ENCODE measurements around the gene RTL1. TPM values are rescaled to one million over a fixed set of nuclear protein-coding genes. Genes with fewer than 3 reads are reported as not detected.

RTL1 gene
- total and polyA plus RNA-seq, 2 of the 13 experiments (the other 11 are each of a cell fraction or from before 2014, with no cell fraction given), result not detected

- Histone ChIP-seq H3K4me3 (replicated peaks in 1 of 3; ENCODE audit: insufficient read depth in 1 of 3, low read depth in 2 of 3, low read length in 3 of 3) (no peak overlapping the region), H3K4me1 (ENCODE audit: insufficient read depth, low read length) (peaks cover 75% of the 10 kb centered on the region), H3K36me3 (replicated peaks in 1 of 2; ENCODE audit: control insufficient read depth in 1 of 2, insufficient read depth in 2 of 2, low read length in 2 of 2) (no peaks in the 10 kb centered on the region), H3K27ac (ENCODE audit: extremely low read length, insufficient read depth, low read length) (no peak overlapping the region), H4K20me1 (ENCODE audit: insufficient read depth, low read length) (no peaks in the 10 kb centered on the region), H3K9ac (ENCODE audit: insufficient read depth, low read depth, low read length) (no peak overlapping the region), H3K79me2 (ENCODE audit: insufficient read depth, low read length) (no peaks in the 10 kb centered on the region), H3K4me2 (ENCODE audit: low read depth, low read length) (no peak overlapping the region), H2AFZ (ENCODE audit: low read length) (no peak overlapping the region), H3K27me3 (ENCODE audit: control insufficient read depth in 1 of 2, insufficient read depth in 2 of 2, low read length in 2 of 2) (peaks cover 3 to 15% of the 10 kb centered on the region in 2 experiments; a peak in 4 of 5 replicates), H3K9me3 (ENCODE audit: low read length) (no peaks in the 10 kb centered on the region)
- no TSS peak for BruUV-seq (replicated peaks)
- WGBS (ENCODE audit: low lambda C conversion rate), result 75% methylated on average over 15 of the region's 18 CpGs
- no peak for ATAC-seq
- ChIA-PET POLR2A (no interaction called here), CTCF (ENCODE audit: low intra/inter-chr PET ratio, low total read pairs) (no interaction called here)
- no peak for DNase-seq (ENCODE audit: low spot score)
- intact Hi-C loops (cut with micrococcal nuclease; ENCODE audit: unreplicated experiment) (no loop called here), in situ Hi-C loops (cut with HindIII; ENCODE audit: extremely low pct_ligation_motif_present, low pct_unique_long_range_greater_than_20kb) (no loop called here)
- TF ChIP-seq GTF2F1 (IDR thresholded peaks at IDR 0.05; ENCODE audit: low read length) (no peak), TRIM24 (CRISPR knock-in tag; IDR thresholded peaks at IDR 0.05) (no peak), BHLHE40 (IDR thresholded peaks at IDR 0.05; ENCODE audit: low read length) (no peak), ZNF263 (CRISPR knock-in tag; IDR thresholded peaks at IDR 0.05) (no peak), ADNP (CRISPR knock-in tag; IDR thresholded peaks at IDR 0.05) (no peak), ZNF24 (IDR thresholded peaks at IDR 0.05) (peak; percentile 30; the same call in 1 of the 2 replicates)
- no peak for FAIRE-seq
Observed at GRCh38 chr14:100855256-100855930, 48.1 kb downstream of the RTL1 start.

- ATAC-seq (peak; percentile 35; the same call in 2 of the 3 replicates), FAIRE-seq (peak; percentile 28), DNase-seq (ENCODE audit: low spot score) (no peak)
- Histone ChIP-seq H3K4me1 (ENCODE audit: insufficient read depth, low read length) (peaks cover 67% of the 10 kb centered on the region), H3K79me2 (ENCODE audit: insufficient read depth, low read length) (no peaks in the 10 kb centered on the region), H3K27me3 (ENCODE audit: control insufficient read depth in 1 of 2, insufficient read depth in 2 of 2, low read length in 2 of 2) (peaks cover 1 to 6% of the 10 kb centered on the region in 2 experiments; a peak in 1 of 5 replicates), H3K9ac (ENCODE audit: insufficient read depth, low read depth, low read length) (no peak overlapping the region), H3K36me3 (replicated peaks in 1 of 2; ENCODE audit: control insufficient read depth in 1 of 2, insufficient read depth in 2 of 2, low read length in 2 of 2) (no peaks in the 10 kb centered on the region), H3K27ac (ENCODE audit: extremely low read length, insufficient read depth, low read length) (no peak overlapping the region), H4K20me1 (ENCODE audit: insufficient read depth, low read length) (no peaks in the 10 kb centered on the region), H3K4me3 (replicated peaks in 1 of 3; ENCODE audit: insufficient read depth in 1 of 3, low read depth in 2 of 3, low read length in 3 of 3) (no peak overlapping the region), H3K4me2 (ENCODE audit: low read depth, low read length) (no peak overlapping the region), H2AFZ (ENCODE audit: low read length) (no peak overlapping the region), H3K9me3 (ENCODE audit: low read length) (no peaks in the 10 kb centered on the region)
- intact Hi-C loops (cut with micrococcal nuclease; ENCODE audit: unreplicated experiment), result loop anchor here (5.0 kb wide), 1 partner anchor 187 kb away; no protein-coding TSS in a partner anchor
- no TSS peak for BruUV-seq (replicated peaks)
- ChIA-PET POLR2A (no interaction called here), CTCF (ENCODE audit: low intra/inter-chr PET ratio, low total read pairs) (no interaction called here)
- 68% methylated on average over 4 of the region's 5 CpGs for WGBS (ENCODE audit: low lambda C conversion rate)
- in situ Hi-C loops (cut with HindIII; ENCODE audit: extremely low pct_ligation_motif_present, low pct_unique_long_range_greater_than_20kb), result no loop called here
- peak; percentile 84; the same call in 1 of the 2 replicates for TF ChIP-seq ESRRA (CRISPR knock-in tag; IDR thresholded peaks at IDR 0.05; ENCODE audit: low read depth)
- TF ChIP-seq ZNF12 (CRISPR knock-in tag; IDR thresholded peaks at IDR 0.05), result no peak
- no peak for TF ChIP-seq RBFOX2 (IDR thresholded peaks at IDR 0.05; ENCODE audit: low read depth, low read length)
- TF ChIP-seq ZNF550 (CRISPR knock-in tag; IDR thresholded peaks at IDR 0.05; ENCODE audit: borderline replicate concordance), result no peak
- no peak for TF ChIP-seq HMGXB4 (CRISPR knock-in tag; IDR thresholded peaks at IDR 0.05; ENCODE audit: borderline replicate concordance in 1 of 2, low read depth in 1 of 2)
- no peak for TF ChIP-seq ZMYM4 (CRISPR knock-in tag; IDR thresholded peaks at IDR 0.05)
- no peak for TF ChIP-seq ZNF549 (CRISPR knock-in tag; IDR thresholded peaks at IDR 0.05)
- no peak for TF ChIP-seq ZNF24 (IDR thresholded peaks at IDR 0.05)
- no peak for TF ChIP-seq HOXA7 (CRISPR knock-in tag; IDR thresholded peaks at IDR 0.05)
- TF ChIP-seq PHF5A (CRISPR knock-in tag; IDR thresholded peaks at IDR 0.05; ENCODE audit: low read depth, unreplicated experiment), result no peak
- TF ChIP-seq PBX2 (CRISPR knock-in tag; IDR thresholded peaks at IDR 0.05), result no peak
- no peak for TF ChIP-seq MIXL1 (CRISPR knock-in tag; IDR thresholded peaks at IDR 0.05)
- TF ChIP-seq ARNT (IDR thresholded peaks at IDR 0.05), result no peak
Observed at GRCh38 chr14:100854435-100854834, 49.1 kb downstream of the RTL1 start.
